Measurements from ENCODE around the gene PREX1. TPM values are rescaled to one million over a fixed set of nuclear protein-coding genes. Genes with fewer than 3 reads are reported as not detected.

The PREX1 gene
- total RNA-seq, 2 experiments from 2014 or later = 20.7 to 25.3 TPM

DNA sequence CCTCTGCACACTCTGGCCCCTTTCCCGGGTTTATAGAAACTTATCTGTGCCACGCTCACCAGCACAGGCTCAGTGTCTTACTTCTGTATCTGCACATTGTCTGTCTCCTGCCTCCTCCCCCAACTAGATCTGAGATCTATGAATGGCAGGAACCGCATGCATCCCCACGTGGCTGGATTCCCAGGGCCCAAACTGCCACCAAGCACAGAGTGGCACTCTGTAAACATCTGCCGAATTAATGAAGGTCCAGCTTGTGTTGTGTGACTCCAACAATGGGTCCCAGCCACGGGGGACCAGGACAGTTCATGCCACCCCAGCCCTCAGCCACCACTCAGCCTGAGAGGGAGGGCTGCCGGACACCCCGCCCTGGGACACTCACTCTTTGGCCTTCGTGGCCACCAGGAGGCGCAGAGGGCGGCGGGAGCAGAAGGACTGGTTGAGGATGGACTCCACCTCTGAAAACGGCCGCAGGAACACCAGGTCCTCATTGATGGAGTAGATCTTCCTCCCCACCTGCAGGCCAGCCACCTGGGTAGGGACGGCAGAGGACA, 171.1 kb downstream of the PREX1 start:
- H3K79me2 ChIP-seq (ENCODE audit: insufficient read depth, low read depth, low read length) = no peaks in the 10 kb centered on the region
- H3K9me3 ChIP-seq (ENCODE audit: low read length) = no peaks in the 10 kb centered on the region
- no peaks in the 10 kb centered on the region for H3K9me2 ChIP-seq (ENCODE audit: insufficient read depth, low read length)
- H3K27ac ChIP-seq (ENCODE audit: low read depth, low read length, poor library complexity, severe bottlenecking) = no peak overlapping the region
- peaks cover 5% of the 10 kb centered on the region; the same call in 1 of the 2 replicates for H3K36me3 ChIP-seq (ENCODE audit: insufficient read depth, low read length)
- DNase-seq (ENCODE audit: low spot score) = no peak
- intact Hi-C loops (cut with micrococcal nuclease; ENCODE audit: unreplicated experiment) = loop anchor here (1.0 kb wide), 2 partner anchors 171 to 249 kb away; partner anchors contain the start of gene PREX1
- TF ChIP-seq, protein P1, sequence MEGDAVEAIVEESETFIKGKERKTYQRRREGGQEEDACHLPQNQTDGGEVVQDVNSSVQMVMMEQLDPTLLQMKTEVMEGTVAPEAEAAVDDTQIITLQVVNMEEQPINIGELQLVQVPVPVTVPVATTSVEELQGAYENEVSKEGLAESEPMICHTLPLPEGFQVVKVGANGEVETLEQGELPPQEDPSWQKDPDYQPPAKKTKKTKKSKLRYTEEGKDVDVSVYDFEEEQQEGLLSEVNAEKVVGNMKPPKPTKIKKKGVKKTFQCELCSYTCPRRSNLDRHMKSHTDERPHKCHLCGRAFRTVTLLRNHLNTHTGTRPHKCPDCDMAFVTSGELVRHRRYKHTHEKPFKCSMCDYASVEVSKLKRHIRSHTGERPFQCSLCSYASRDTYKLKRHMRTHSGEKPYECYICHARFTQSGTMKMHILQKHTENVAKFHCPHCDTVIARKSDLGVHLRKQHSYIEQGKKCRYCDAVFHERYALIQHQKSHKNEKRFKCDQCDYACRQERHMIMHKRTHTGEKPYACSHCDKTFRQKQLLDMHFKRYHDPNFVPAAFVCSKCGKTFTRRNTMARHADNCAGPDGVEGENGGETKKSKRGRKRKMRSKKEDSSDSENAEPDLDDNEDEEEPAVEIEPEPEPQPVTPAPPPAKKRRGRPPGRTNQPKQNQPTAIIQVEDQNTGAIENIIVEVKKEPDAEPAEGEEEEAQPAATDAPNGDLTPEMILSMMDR (conservative IDR thresholded peaks at IDR 0.05; ENCODE audit: low read length) = 0 out of 2 replicates have a peak, but pooled peaks have one; percentile 31
- TF ChIP-seq EZH2phosphoT487 (IDR thresholded peaks at IDR 0.05; ENCODE audit: borderline replicate concordance, low read depth, low read length) = no peak
- POLR2A ChIA-PET = no interaction called here
- no peak overlapping the region for H3K4me2 ChIP-seq (ENCODE audit: low read length)
- BruUV-seq (replicated peaks) = no TSS peak
- CTCF ChIA-PET (ENCODE audit: unreplicated experiment) = interaction anchor here (0.9 kb wide), 1 partner anchor 58 kb away, joined by 3 read pairs; no protein-coding TSS in a partner anchor
- H2AFZ ChIP-seq (ENCODE audit: low read length) = no peak overlapping the region
- no peak overlapping the region for H3K4me3 ChIP-seq (ENCODE audit: low read depth, low read length, poor library complexity, severe bottlenecking)
- H4K20me1 ChIP-seq (ENCODE audit: insufficient read depth, low read length) = no peaks in the 10 kb centered on the region
- H3K4me1 ChIP-seq (ENCODE audit: insufficient read depth, low read length, poor library complexity, severe bottlenecking) = no peaks in the 10 kb centered on the region

DNA sequence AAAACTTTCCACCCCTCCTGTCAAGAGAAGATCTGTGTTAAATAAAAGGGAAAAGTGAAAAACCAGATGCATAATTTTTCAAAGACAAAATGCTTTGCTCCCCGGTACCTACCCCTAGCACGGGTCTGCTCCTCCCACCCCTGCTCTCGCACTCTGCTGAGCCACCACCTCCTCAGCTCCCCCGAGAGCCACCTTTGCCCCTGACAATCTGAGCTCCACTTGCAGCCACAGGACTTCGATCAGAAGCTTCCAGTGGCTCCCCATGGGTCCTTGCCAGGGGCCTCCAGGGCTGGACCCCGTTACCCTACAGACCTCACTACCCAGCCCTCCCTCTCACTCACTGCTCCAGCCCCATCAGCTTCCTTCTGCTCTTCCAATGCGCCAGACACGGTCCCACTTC, 171.7 kb downstream of the PREX1 start:
- CTCF ChIA-PET (ENCODE audit: unreplicated experiment) = no interaction called here
- Histone ChIP-seq H3K27ac (ENCODE audit: low read depth, low read length, poor library complexity, severe bottlenecking) (no peak overlapping the region), H3K4me2 (ENCODE audit: low read length) (no peak overlapping the region), H2AFZ (ENCODE audit: low read length) (no peak overlapping the region), H3K4me1 (ENCODE audit: insufficient read depth, low read length, poor library complexity, severe bottlenecking) (no peaks in the 10 kb centered on the region), H3K36me3 (ENCODE audit: insufficient read depth, low read length) (peaks cover 5% of the 10 kb centered on the region; the same call in 1 of the 2 replicates), H3K9me2 (ENCODE audit: insufficient read depth, low read length) (no peaks in the 10 kb centered on the region), H3K79me2 (ENCODE audit: insufficient read depth, low read depth, low read length) (no peaks in the 10 kb centered on the region), H3K4me3 (ENCODE audit: low read depth, low read length, poor library complexity, severe bottlenecking) (no peak overlapping the region), H3K9me3 (ENCODE audit: low read length) (no peaks in the 10 kb centered on the region), H4K20me1 (ENCODE audit: insufficient read depth, low read length) (no peaks in the 10 kb centered on the region)
- intact Hi-C loops (cut with micrococcal nuclease; ENCODE audit: unreplicated experiment) = no loop called here
- no peak for DNase-seq (ENCODE audit: low spot score)
- BruUV-seq (replicated peaks) = no TSS peak
- no peak for TF ChIP-seq EZH2phosphoT487 (IDR thresholded peaks at IDR 0.05; ENCODE audit: borderline replicate concordance, low read depth, low read length)
- TF ChIP-seq, protein P1 (conservative IDR thresholded peaks at IDR 0.05; ENCODE audit: low read length) = no peak
- POLR2A ChIA-PET = no interaction called here

DNA sequence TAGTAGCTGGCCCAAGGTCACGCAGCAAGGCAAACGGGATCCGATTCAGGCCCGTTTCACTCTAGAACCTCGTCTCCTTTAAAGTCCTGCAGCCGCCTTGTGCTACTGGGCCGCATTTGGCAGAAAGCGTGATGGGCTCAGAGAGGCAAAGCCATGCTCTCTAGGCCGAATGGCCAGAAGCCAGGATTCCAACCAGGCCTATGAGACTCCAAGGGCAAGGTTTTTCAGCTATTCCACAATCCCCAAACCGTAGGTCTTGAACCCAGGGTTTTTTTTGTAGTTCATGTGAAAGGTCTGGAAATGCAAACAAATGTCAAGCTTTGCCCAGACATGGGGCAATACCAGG, 174.1 kb downstream of the PREX1 start:
- no TSS peak for BruUV-seq (replicated peaks)
- no peak for DNase-seq (ENCODE audit: low spot score)

More for the DNA sequence above, 174.1 kb downstream of the PREX1 start:
- Histone ChIP-seq H3K79me2 (ENCODE audit: insufficient read depth, low read depth, low read length) (no peaks in the 10 kb centered on the region), H3K27ac (ENCODE audit: low read depth, low read length, poor library complexity, severe bottlenecking) (no peak overlapping the region), H3K9me3 (ENCODE audit: low read length) (no peaks in the 10 kb centered on the region), H3K4me3 (ENCODE audit: low read depth, low read length, poor library complexity, severe bottlenecking) (no peak overlapping the region), H3K36me3 (ENCODE audit: insufficient read depth, low read length) (peaks cover 28% of the 10 kb centered on the region; the same call in 1 of the 2 replicates), H2AFZ (ENCODE audit: low read length) (no peak overlapping the region), H4K20me1 (ENCODE audit: insufficient read depth, low read length) (no peaks in the 10 kb centered on the region), H3K9me2 (ENCODE audit: insufficient read depth, low read length) (no peaks in the 10 kb centered on the region), H3K4me2 (ENCODE audit: low read length) (no peak overlapping the region), H3K4me1 (ENCODE audit: insufficient read depth, low read length, poor library complexity, severe bottlenecking) (no peaks in the 10 kb centered on the region)
- POLR2A ChIA-PET = no interaction called here
- TF ChIP-seq, protein P1 (conservative IDR thresholded peaks at IDR 0.05; ENCODE audit: low read length) = no peak
- no peak for TF ChIP-seq EZH2phosphoT487 (IDR thresholded peaks at IDR 0.05; ENCODE audit: borderline replicate concordance, low read depth, low read length)
- CTCF ChIA-PET (ENCODE audit: unreplicated experiment) = no interaction called here
- intact Hi-C loops (cut with micrococcal nuclease; ENCODE audit: unreplicated experiment) = no loop called here

Measured in OCI-LY7 (cell line).